Liver (tissue), 9 donors: ENCODE measurements around the gene SRGAP1. TPM values are rescaled to one million over a fixed set of nuclear protein-coding genes. Genes with fewer than 3 reads are reported as not detected.

Experiments used
- DNase-seq: peaks from one replicate; pipeline ENCODE4 v3.0.0-alpha.2; 2017; ENCODE audit warnings: low spot score
- H3K27ac ChIP-seq, 2 donors: one replicate each; pipeline ENCODE4 v1.7.0; 2013; ENCODE audit warnings: inconsistent platforms in 2 of 2, low read length in 2 of 2, control low read depth in 1 of 2, low read depth in 1 of 2, mild to moderate bottlenecking in 1 of 2
- H3K27me3 ChIP-seq, 4 donors: one replicate each; pipeline versions ENCODE4 v1.6.1 to v1.7.0; 2013; ENCODE audit warnings: low read length in 3 of 4, inconsistent platforms in 1 of 4, mild to moderate bottlenecking in 1 of 4, moderate library complexity in 1 of 4; ENCODE audit not compliant: control insufficient read depth in 4 of 4, insufficient read depth in 4 of 4
- H3K36me3 ChIP-seq, 4 donors: one replicate each; pipeline versions ENCODE4 v1.6.1 to v1.7.0; 2013; ENCODE audit warnings: low read length in 3 of 4, mild to moderate bottlenecking in 3 of 4, low read depth in 1 of 4, moderate library complexity in 1 of 4; ENCODE audit not compliant: control insufficient read depth in 4 of 4, insufficient read depth in 3 of 4
- H3K4me1 ChIP-seq, 4 donors: one replicate each; pipeline versions ENCODE4 v1.6.1 to v1.7.0; 2013; ENCODE audit warnings: low read length in 3 of 4, mild to moderate bottlenecking in 3 of 4, moderate library complexity in 1 of 4; ENCODE audit not compliant: control insufficient read depth in 4 of 4, insufficient read depth in 4 of 4
- H3K4me3 ChIP-seq, 3 donors: one replicate each; pipeline versions ENCODE4 v1.6.1 to v1.7.0; 2013; ENCODE audit warnings: low read length in 3 of 3, control low read depth in 1 of 3, low read depth in 1 of 3, mild to moderate bottlenecking in 1 of 3
- H3K9ac ChIP-seq, 2 donors: one replicate each; pipeline ENCODE4 v1.7.0; 2013; ENCODE audit warnings: low read length in 2 of 2, mild to moderate bottlenecking in 2 of 2, moderate library complexity in 2 of 2, control low read depth in 1 of 2, low read depth in 1 of 2
- H3K9me3 ChIP-seq, 4 donors: one replicate each; pipeline versions ENCODE4 v1.6.1 to v1.7.0; 2013; ENCODE audit warnings: low read length in 3 of 4; ENCODE audit not compliant: control insufficient read depth in 4 of 4
- ATF3 ChIP-seq: IDR thresholded peaks from 2 replicates; pipeline ENCODE4 v1.6.1; 2016; ENCODE audit warnings: antibody characterized with exemption
- EGR1 ChIP-seq, 2 donors: IDR thresholded peaks; 2 replicates each; pipeline ENCODE4 v1.6.1; 2016 to 2018; ENCODE audit warnings: antibody characterized with exemption in 2 of 2, low read depth in 2 of 2
- FOXA1 ChIP-seq: IDR thresholded peaks from 2 replicates; pipeline ENCODE4 v1.6.1; 2016; ENCODE audit warnings: antibody characterized with exemption
- FOXA2 ChIP-seq: IDR thresholded peaks from 2 replicates; pipeline ENCODE4 v1.6.1; 2016; ENCODE audit warnings: antibody characterized with exemption
- GABPA ChIP-seq, 2 donors: IDR thresholded peaks in 1 of 2; conservative IDR thresholded peaks in 1 of 2; 2 replicates each; pipeline ENCODE4 v1.6.1; 2016; ENCODE audit warnings: antibody characterized with exemption in 2 of 2, mild to moderate bottlenecking in 1 of 2, moderate library complexity in 1 of 2
- HNF4A ChIP-seq, 2 donors: conservative IDR thresholded peaks; 2 replicates each; pipeline ENCODE4 v1.6.1; 2016; ENCODE audit warnings: antibody characterized with exemption in 2 of 2, mild to moderate bottlenecking in 2 of 2
- HNF4G ChIP-seq: IDR thresholded peaks from 2 replicates; pipeline ENCODE4 v1.6.1; 2016; ENCODE audit warnings: antibody characterized with exemption
- JUND ChIP-seq, 2 donors: IDR thresholded peaks; 2 replicates each; pipeline ENCODE4 v1.6.1; 2016; ENCODE audit warnings: antibody characterized with exemption in 2 of 2
- MAX ChIP-seq: IDR thresholded peaks from 2 replicates; pipeline ENCODE4 v1.6.1; 2016; ENCODE audit warnings: antibody characterized with exemption
- NR2F2 ChIP-seq: IDR thresholded peaks from 2 replicates; pipeline ENCODE4 v1.6.1; 2016; ENCODE audit warnings: antibody characterized with exemption
- RXRA ChIP-seq, 2 donors: IDR thresholded peaks; 2 replicates each; pipeline ENCODE4 v1.6.1; 2017 to 2018; ENCODE audit warnings: antibody characterized with exemption in 2 of 2, mild to moderate bottlenecking in 1 of 2
- SP1 ChIP-seq: IDR thresholded peaks from 2 replicates; pipeline ENCODE4 v1.6.1; 2018; ENCODE audit warnings: antibody characterized with exemption, mild to moderate bottlenecking
- TAF1 ChIP-seq: conservative IDR thresholded peaks from 2 replicates; pipeline ENCODE4 v1.6.1; 2016; ENCODE audit warnings: antibody characterized with exemption, mild to moderate bottlenecking
- YY1 ChIP-seq: IDR thresholded peaks from 2 replicates; pipeline ENCODE4 v1.6.1; 2016; ENCODE audit warnings: antibody characterized with exemption, mild to moderate bottlenecking
- WGBS: extraction: QIAGEN DNeasy Blood & Tissue Kit; methylation state at CpG from one replicate; pipeline ENCODE4 v1.1.7; 2013; 5-methylcytosine and 5-hydroxymethylcytosine counted together
- polyA plus RNA-seq, 2 donors: library from polyadenylated mRNA; stranded (reverse) in 1 of 2; unstranded in 1 of 2; fragments of 200-250 nt in 1 of 2; fragments of >200 nt in 1 of 2; fragmentation: Nextera tagmentation in 1 of 2; extraction: Ambion mirVana in 1 of 2; gene quantifications; one replicate each; pipeline versions ENCODE4 v1.2.1 to v1.2.3, GENCODE V29; 2013 to 2015
- total RNA-seq, 2 donors: library from RNA; depleted of rRNA; stranded (reverse); fragments of >200 nt; gene quantifications; one replicate each; pipeline ENCODE4 v1.2.3, GENCODE V29; 2014
- TF ChIP-seq, protein P1 (sequence below): IDR thresholded peaks from 2 replicates; pipeline ENCODE4 v1.6.1; 2016; ENCODE audit warnings: antibody characterized with exemption, mild to moderate bottlenecking
- TF ChIP-seq, protein P2 (sequence below): fragments of 150-350 bp; IDR thresholded peaks from 2 replicates; pipeline ENCODE4 v1.5.1; 2017; ENCODE audit warnings: improper control_type of control experiment, low read depth, low read length; ENCODE audit not compliant: missing input control
- TF ChIP-seq, protein P3 (sequence below): IDR thresholded peaks from 2 replicates; pipeline ENCODE4 v1.6.1; 2016; ENCODE audit warnings: antibody characterized with exemption
- donor health status: healthy.
- donor health status: healthy.
- donor health status: healthy.
- donor health status: healthy.
- donor health status: healthy.

SRGAP1 gene
- total and polyA plus RNA-seq, 4 donors: 0.28 to 1.3 (median 0.85) TPM

DNA sequence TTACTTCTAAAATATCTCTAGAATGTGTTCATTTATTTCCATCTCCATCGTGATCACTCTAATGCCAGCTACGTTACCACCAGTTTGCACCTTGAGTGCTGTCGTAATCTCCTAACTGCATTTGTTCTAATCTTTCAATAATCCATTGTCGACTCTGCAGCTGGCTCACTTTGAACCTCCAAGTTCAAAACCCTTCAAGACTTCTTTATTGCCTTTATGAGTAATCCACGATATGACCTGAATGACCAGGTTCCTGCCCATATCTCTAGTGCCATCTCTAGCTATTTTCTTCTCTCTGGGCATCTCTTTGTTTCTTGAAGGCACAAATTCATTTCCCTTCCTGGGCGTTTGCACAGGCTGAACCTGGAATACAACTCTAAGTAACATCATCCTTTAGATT lies 76.7 kb downstream of the SRGAP1 start (continued):
- no peak for TF ChIP-seq EGR1 (IDR thresholded peaks at IDR 0.05; ENCODE audit: low read depth in 2 of 2)
- no peak for TF ChIP-seq FOXA2
- no peak for TF ChIP-seq TAF1
- TF ChIP-seq RXRA (IDR thresholded peaks at IDR 0.05): no peak
- no peak for TF ChIP-seq HNF4A (conservative IDR thresholded peaks at IDR 0.05)
- TF ChIP-seq, protein P1, sequence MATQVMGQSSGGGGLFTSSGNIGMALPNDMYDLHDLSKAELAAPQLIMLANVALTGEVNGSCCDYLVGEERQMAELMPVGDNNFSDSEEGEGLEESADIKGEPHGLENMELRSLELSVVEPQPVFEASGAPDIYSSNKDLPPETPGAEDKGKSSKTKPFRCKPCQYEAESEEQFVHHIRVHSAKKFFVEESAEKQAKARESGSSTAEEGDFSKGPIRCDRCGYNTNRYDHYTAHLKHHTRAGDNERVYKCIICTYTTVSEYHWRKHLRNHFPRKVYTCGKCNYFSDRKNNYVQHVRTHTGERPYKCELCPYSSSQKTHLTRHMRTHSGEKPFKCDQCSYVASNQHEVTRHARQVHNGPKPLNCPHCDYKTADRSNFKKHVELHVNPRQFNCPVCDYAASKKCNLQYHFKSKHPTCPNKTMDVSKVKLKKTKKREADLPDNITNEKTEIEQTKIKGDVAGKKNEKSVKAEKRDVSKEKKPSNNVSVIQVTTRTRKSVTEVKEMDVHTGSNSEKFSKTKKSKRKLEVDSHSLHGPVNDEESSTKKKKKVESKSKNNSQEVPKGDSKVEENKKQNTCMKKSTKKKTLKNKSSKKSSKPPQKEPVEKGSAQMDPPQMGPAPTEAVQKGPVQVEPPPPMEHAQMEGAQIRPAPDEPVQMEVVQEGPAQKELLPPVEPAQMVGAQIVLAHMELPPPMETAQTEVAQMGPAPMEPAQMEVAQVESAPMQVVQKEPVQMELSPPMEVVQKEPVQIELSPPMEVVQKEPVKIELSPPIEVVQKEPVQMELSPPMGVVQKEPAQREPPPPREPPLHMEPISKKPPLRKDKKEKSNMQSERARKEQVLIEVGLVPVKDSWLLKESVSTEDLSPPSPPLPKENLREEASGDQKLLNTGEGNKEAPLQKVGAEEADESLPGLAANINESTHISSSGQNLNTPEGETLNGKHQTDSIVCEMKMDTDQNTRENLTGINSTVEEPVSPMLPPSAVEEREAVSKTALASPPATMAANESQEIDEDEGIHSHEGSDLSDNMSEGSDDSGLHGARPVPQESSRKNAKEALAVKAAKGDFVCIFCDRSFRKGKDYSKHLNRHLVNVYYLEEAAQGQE: no peak

DNA sequence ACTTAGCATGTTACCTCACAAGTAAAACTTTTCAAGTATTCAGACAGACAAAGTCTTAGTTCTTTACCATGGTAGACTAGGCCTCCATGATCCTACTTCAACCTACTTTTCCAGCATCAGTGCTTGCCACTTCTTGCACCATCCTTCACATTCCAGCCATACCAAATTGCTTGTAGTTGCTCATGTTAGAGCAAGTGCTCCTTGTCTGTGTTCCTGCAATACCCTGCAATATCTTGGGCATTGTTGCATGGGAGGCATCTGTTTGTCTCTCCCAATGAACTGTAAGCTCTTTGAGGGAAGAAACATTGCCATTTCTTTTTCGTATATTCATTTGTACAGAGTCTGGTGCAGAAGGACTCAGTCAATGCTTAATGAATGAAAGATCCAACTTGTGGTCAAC lies 78.0 kb downstream of the SRGAP1 start:
- H3K9me3 ChIP-seq: no peaks in the 10 kb centered on the region
- 86% methylated on average over 1 of the region's 1 CpG for WGBS
- no peak overlapping the region for H3K9ac ChIP-seq
- no peak overlapping the region for H3K4me3 ChIP-seq
- no peaks in the 10 kb centered on the region for H3K27me3 ChIP-seq
- no peaks in the 10 kb centered on the region for H3K36me3 ChIP-seq
- H3K27ac ChIP-seq: no peak overlapping the region
- TF ChIP-seq RXRA (IDR thresholded peaks at IDR 0.05) (no peak), FOXA2 (no peak), JUND (IDR thresholded peaks at IDR 0.05) (no peak), HNF4A (conservative IDR thresholded peaks at IDR 0.05) (no peak), TAF1 (no peak), HNF4G (no peak), ATF3 (no peak), MAX (no peak), NR2F2 (no peak), YY1 (no peak), EGR1 (IDR thresholded peaks at IDR 0.05; ENCODE audit: low read depth in 2 of 2) (no peak), GABPA (IDR thresholded peaks at IDR 0.05 in 1 of 2, conservative IDR thresholded peaks at IDR 0.05 in 1 of 2) (no peak), FOXA1 (no peak), SP1 (no peak)
- TF ChIP-seq, protein P1: no peak
- TF ChIP-seq, protein P2, sequence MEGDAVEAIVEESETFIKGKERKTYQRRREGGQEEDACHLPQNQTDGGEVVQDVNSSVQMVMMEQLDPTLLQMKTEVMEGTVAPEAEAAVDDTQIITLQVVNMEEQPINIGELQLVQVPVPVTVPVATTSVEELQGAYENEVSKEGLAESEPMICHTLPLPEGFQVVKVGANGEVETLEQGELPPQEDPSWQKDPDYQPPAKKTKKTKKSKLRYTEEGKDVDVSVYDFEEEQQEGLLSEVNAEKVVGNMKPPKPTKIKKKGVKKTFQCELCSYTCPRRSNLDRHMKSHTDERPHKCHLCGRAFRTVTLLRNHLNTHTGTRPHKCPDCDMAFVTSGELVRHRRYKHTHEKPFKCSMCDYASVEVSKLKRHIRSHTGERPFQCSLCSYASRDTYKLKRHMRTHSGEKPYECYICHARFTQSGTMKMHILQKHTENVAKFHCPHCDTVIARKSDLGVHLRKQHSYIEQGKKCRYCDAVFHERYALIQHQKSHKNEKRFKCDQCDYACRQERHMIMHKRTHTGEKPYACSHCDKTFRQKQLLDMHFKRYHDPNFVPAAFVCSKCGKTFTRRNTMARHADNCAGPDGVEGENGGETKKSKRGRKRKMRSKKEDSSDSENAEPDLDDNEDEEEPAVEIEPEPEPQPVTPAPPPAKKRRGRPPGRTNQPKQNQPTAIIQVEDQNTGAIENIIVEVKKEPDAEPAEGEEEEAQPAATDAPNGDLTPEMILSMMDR: no peak
- TF ChIP-seq, protein P3, sequence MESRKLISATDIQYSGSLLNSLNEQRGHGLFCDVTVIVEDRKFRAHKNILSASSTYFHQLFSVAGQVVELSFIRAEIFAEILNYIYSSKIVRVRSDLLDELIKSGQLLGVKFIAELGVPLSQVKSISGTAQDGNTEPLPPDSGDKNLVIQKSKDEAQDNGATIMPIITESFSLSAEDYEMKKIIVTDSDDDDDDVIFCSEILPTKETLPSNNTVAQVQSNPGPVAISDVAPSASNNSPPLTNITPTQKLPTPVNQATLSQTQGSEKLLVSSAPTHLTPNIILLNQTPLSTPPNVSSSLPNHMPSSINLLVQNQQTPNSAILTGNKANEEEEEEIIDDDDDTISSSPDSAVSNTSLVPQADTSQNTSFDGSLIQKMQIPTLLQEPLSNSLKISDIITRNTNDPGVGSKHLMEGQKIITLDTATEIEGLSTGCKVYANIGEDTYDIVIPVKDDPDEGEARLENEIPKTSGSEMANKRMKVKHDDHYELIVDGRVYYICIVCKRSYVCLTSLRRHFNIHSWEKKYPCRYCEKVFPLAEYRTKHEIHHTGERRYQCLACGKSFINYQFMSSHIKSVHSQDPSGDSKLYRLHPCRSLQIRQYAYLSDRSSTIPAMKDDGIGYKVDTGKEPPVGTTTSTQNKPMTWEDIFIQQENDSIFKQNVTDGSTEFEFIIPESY: no peak
- peaks cover 0 to 8% (median 1%) of the 10 kb centered on the region in 4 donors for H3K4me1 ChIP-seq
- no peak for DNase-seq
